HG02759 (cell line): ENCODE data around the gene UNC119.
"Not testable (repeated sequence)": the region's sequence is repeated elsewhere in the genome, so short reads cannot be mapped to it uniquely, and the experiment has no call there.

Experiments
- ATAC-seq: cut with Tn5 transposase; IDR thresholded peaks from one replicate; pipeline ENCODE4 v1.9.1; 2021; ENCODE audit warnings: mild to moderate bottlenecking, moderate library complexity; ENCODE audit not compliant: unreplicated experiment

UNC119 gene

GRCh38 chr17:28523876-28524275, 28.5 kb downstream of the UNC119 start:
- no peak for ATAC-seq

- no peak for ATAC-seq
These were observed 29.2 kb downstream of the UNC119 start for GRCh38 chr17:28523186-28523585.

- ATAC-seq, result not testable (repeated sequence)
These were observed 30.1 kb downstream of the UNC119 start for GRCh38 chr17:28522281-28522680.

GRCh38 chr17:28521311-28522085, 30.9 kb downstream of the UNC119 start:
- no peak for ATAC-seq

GRCh38 chr17:28520687-28521086, 31.7 kb downstream of the UNC119 start:
- ATAC-seq, result no peak

GRCh38 chr17:28519236-28519635, 33.2 kb downstream of the UNC119 start:
- no peak for ATAC-seq

GRCh38 chr17:28518578-28518977, 33.8 kb downstream of the UNC119 start:
- ATAC-seq, result no peak

- no peak for ATAC-seq
These were observed 34.3 kb downstream of the UNC119 start for GRCh38 chr17:28518132-28518531.

- no peak for ATAC-seq
These were observed 36.9 kb downstream of the UNC119 start for GRCh38 chr17:28515518-28515917.

- ATAC-seq, result no peak
These were observed 37.8 kb downstream of the UNC119 start for GRCh38 chr17:28514561-28515002.

GRCh38 chr17:28513476-28513875, 38.9 kb downstream of the UNC119 start:
- ATAC-seq, result no peak

GRCh38 chr17:28511858-28512461, 40.5 kb downstream of the UNC119 start:
- ATAC-seq, result no peak

- ATAC-seq, result no peak
These were observed 42.6 kb downstream of the UNC119 start for GRCh38 chr17:28509789-28510188.

GRCh38 chr17:28508211-28508724, 44.2 kb downstream of the UNC119 start:
- no peak for ATAC-seq

GRCh38 chr17:28507567-28508203, 44.7 kb downstream of the UNC119 start:
- ATAC-seq, result no peak

GRCh38 chr17:28506763-28507487, 45.5 kb downstream of the UNC119 start:
- no peak for ATAC-seq

- no peak for ATAC-seq
These were observed 46.3 kb downstream of the UNC119 start, which contains the start of gene FOXN1 for GRCh38 chr17:28505986-28506665. TSS of gene FOXN1 (plus strand) at chr17:28506348. CDS start at chr17:28523970, 17,622 bp downstream.

- no peak for ATAC-seq
These were observed 49.0 kb downstream of the UNC119 start for GRCh38 chr17:28503420-28503819.

GRCh38 chr17:28501421-28502284, 50.8 kb downstream of the UNC119 start:
- no peak for ATAC-seq
